Measurements from ENCODE around the gene CYP4F3. TPM values are rescaled to one million over a fixed set of nuclear protein-coding genes. Genes with fewer than 3 reads are reported as not detected.

Gene CYP4F3
- total RNA-seq, 2 experiments from 2014 or later: not detected

GRCh38 chr19:15612342-15612741 is 28.4 kb upstream of the CYP4F3 start:
- no peak for ATAC-seq (ENCODE audit: poor library complexity)

GRCh38 chr19:15613338-15613737 is 27.4 kb upstream of the CYP4F3 start:
- Mint-ChIP-seq H3K36me3 (ENCODE audit: low read depth) (no peaks in the 10 kb centered on the region), H3K4me3 (no peak overlapping the region), H3K27ac (no peak overlapping the region), H3K4me1 (ENCODE audit: low read depth) (no peaks in the 10 kb centered on the region), H3K27me3 (peaks cover 9% of the 10 kb centered on the region), H3K9me3 (no peaks in the 10 kb centered on the region)
- ChIA-PET CTCF (no interaction called here), POLR2A (no interaction called here)
- intact Hi-C loops (cut with DNase I, micrococcal nuclease): no loop called here
- H3K27ac ChIP-seq (ENCODE audit: low read depth in 1 of 2, low read length in 2 of 2): no peak overlapping the region
- H3K4me3 ChIP-seq (ENCODE audit: low read length): no peak overlapping the region
- no peaks in the 10 kb centered on the region for H3K36me3 ChIP-seq (ENCODE audit: insufficient read depth, low read length)
- H3K4me1 ChIP-seq (ENCODE audit: insufficient read depth, low read length): no peaks in the 10 kb centered on the region
- H3K27me3 ChIP-seq (ENCODE audit: control insufficient read depth in 1 of 2, insufficient read depth in 2 of 2, low read length in 2 of 2): peaks cover 3% of the 10 kb centered on the region in 2 experiments
- ATAC-seq (ENCODE audit: poor library complexity) (no peak), DNase-seq (no peak)
- no peak for TF ChIP-seq CTCF (IDR thresholded peaks at IDR 0.05)
- peaks cover 0 to under 1% of the 10 kb centered on the region in 2 experiments for H3K9me3 ChIP-seq (ENCODE audit: control insufficient read depth in 1 of 2, insufficient read depth in 1 of 2, low read length in 2 of 2)

More at GRCh38 chr19:15612342-15612741, 28.4 kb upstream of the CYP4F3 start:
- H3K4me3 ChIP-seq (ENCODE audit: low read length): no peak overlapping the region
- no peak overlapping the region for H3K4me3 Mint-ChIP-seq
- no peaks in the 10 kb centered on the region for H3K36me3 Mint-ChIP-seq (ENCODE audit: low read depth)
- ChIA-PET POLR2A (no interaction called here), CTCF (no interaction called here)
- TF ChIP-seq CTCF (IDR thresholded peaks at IDR 0.05): no peak
- no peaks in the 10 kb centered on the region for H3K9me3 Mint-ChIP-seq
- H3K9me3 ChIP-seq (ENCODE audit: control insufficient read depth in 1 of 2, insufficient read depth in 1 of 2, low read length in 2 of 2): no peaks in the 10 kb centered on the region
- no peak overlapping the region for H3K27ac Mint-ChIP-seq
- H3K27me3 ChIP-seq (ENCODE audit: control insufficient read depth in 1 of 2, insufficient read depth in 2 of 2, low read length in 2 of 2): peaks cover 3% of the 10 kb centered on the region in 2 experiments
- H3K4me1 Mint-ChIP-seq (ENCODE audit: low read depth): no peaks in the 10 kb centered on the region
- H3K27me3 Mint-ChIP-seq: no peaks in the 10 kb centered on the region
- no peak overlapping the region for H3K27ac ChIP-seq (ENCODE audit: low read depth in 1 of 2, low read length in 2 of 2)
- no peaks in the 10 kb centered on the region for H3K4me1 ChIP-seq (ENCODE audit: insufficient read depth, low read length)
- intact Hi-C loops (cut with DNase I, micrococcal nuclease): no loop called here
- H3K36me3 ChIP-seq (ENCODE audit: insufficient read depth, low read length): no peaks in the 10 kb centered on the region
- no peak for DNase-seq

GRCh38 chr19:15614507-15615379 is 26.0 kb upstream of the CYP4F3 start, which contains the start of gene CYP4F8:
CYP4F8 (plus strand) TSS chr19:15615218; CDS start chr19:15615617, 399 bp downstream.
- ATAC-seq (ENCODE audit: poor library complexity): no peak
- peaks cover 13% of the 10 kb centered on the region for H3K27me3 Mint-ChIP-seq
- no peaks in the 10 kb centered on the region for H3K36me3 ChIP-seq (ENCODE audit: insufficient read depth, low read length)
- no peaks in the 10 kb centered on the region for H3K4me1 ChIP-seq (ENCODE audit: insufficient read depth, low read length)
- H3K4me3 Mint-ChIP-seq: no peak within 1 kb of the TSS
- H3K27me3 ChIP-seq (ENCODE audit: control insufficient read depth in 1 of 2, insufficient read depth in 2 of 2, low read length in 2 of 2): peaks cover 3% of the 10 kb centered on the region in 2 experiments
- intact Hi-C loops (cut with DNase I, micrococcal nuclease): no loop called here
- H3K9me3 Mint-ChIP-seq: no peaks in the 10 kb centered on the region
- ChIA-PET CTCF (no interaction called here), POLR2A (no interaction called here)
- no peak within 1 kb of the TSS for H3K27ac ChIP-seq (ENCODE audit: low read depth in 1 of 2, low read length in 2 of 2)
- H3K27ac Mint-ChIP-seq: no peak within 1 kb of the TSS
- H3K4me1 Mint-ChIP-seq (ENCODE audit: low read depth): no peaks in the 10 kb centered on the region
- peaks cover 0 to 9% of the 10 kb centered on the region in 2 experiments for H3K9me3 ChIP-seq (ENCODE audit: control insufficient read depth in 1 of 2, insufficient read depth in 1 of 2, low read length in 2 of 2)
- DNase-seq: no peak
- H3K36me3 Mint-ChIP-seq (ENCODE audit: low read depth): no peaks in the 10 kb centered on the region
- TF ChIP-seq CTCF (IDR thresholded peaks at IDR 0.05): no peak
- H3K4me3 ChIP-seq (ENCODE audit: low read length): no peak within 1 kb of the TSS
